CD4-positive, alpha-beta memory T cell (primary cell): ENCODE data around the gene PNMA6A. TPM values are rescaled to one million over a fixed set of nuclear protein-coding genes. Genes with fewer than 3 reads are reported as not detected.
"Not testable (repeated sequence)": the region's sequence is repeated elsewhere in the genome, so short reads cannot be mapped to it uniquely, and the experiment has no call there.

Source experiments
- CTCF ChIA-PET: fragments of 350-600 bp; sonication (Branson Sonifier 250); formaldehyde crosslinking; loops from one replicate; lab custom pipeline; 2021; ENCODE audit warnings: inconsistent platforms; ENCODE audit not compliant: partially characterized antibody; lab: Charles Lee
- POLR2A ChIA-PET: fragments of 350-600 bp; sonication (Branson Sonifier 250); formaldehyde crosslinking; loops from one replicate; lab custom pipeline; 2021; ENCODE audit not compliant: partially characterized antibody; lab: Charles Lee
- DNase-seq, 5 donors: peaks; one replicate each; pipeline versions ENCODE4 v3.0.0 to v3.0.0-alpha.2; 2020 to 2022; ENCODE audit warnings: mixed read lengths in 1 of 5
- H3K27ac ChIP-seq: one replicate; pipeline ENCODE4 v1.7.0; 2013; ENCODE audit warnings: low read depth, low read length
- H3K27me3 ChIP-seq: 2 replicates; pipeline ENCODE4 v1.7.0; 2013; ENCODE audit warnings: mild to moderate bottlenecking, low read length, moderate library complexity; ENCODE audit not compliant: insufficient read depth
- H3K36me3 ChIP-seq: 2 replicates; pipeline ENCODE4 v1.7.0; 2013; ENCODE audit warnings: mild to moderate bottlenecking, low read length, moderate library complexity; ENCODE audit not compliant: insufficient read depth
- H3K4me1 ChIP-seq: 2 replicates; pipeline ENCODE4 v1.7.0; 2013; ENCODE audit warnings: mild to moderate bottlenecking, low read length, moderate library complexity; ENCODE audit not compliant: insufficient read depth
- H3K4me3 ChIP-seq, 2 donors: one replicate each; pipeline ENCODE4 v1.7.0; 2013; ENCODE audit warnings: low read length in 2 of 2, mild to moderate bottlenecking in 1 of 2
- H3K9me3 ChIP-seq, 2 donors: one replicate each; pipeline ENCODE4 v1.7.0; 2013; ENCODE audit warnings: low read length in 2 of 2, control low read depth in 1 of 2; ENCODE audit not compliant: control insufficient read depth in 1 of 2
- H3K27ac Mint-ChIP-seq, 7 donors: one replicate each; pipeline ENCODE4 v1.8.0; 2020 to 2021; ENCODE audit warnings: mixed read lengths in 7 of 7, mild to moderate bottlenecking in 6 of 7, inconsistent platforms in 3 of 7, moderate library complexity in 3 of 7
- H3K27me3 Mint-ChIP-seq, 2 donors: one replicate each; pipeline ENCODE4 v1.8.0; 2020 to 2021; ENCODE audit warnings: mixed read lengths in 2 of 2
- H3K36me3 Mint-ChIP-seq, 2 donors: one replicate each; pipeline ENCODE4 v1.8.0; 2020 to 2021; ENCODE audit warnings: mixed read lengths in 2 of 2, inconsistent platforms in 1 of 2, mild to moderate bottlenecking in 1 of 2
- H3K4me1 Mint-ChIP-seq, 4 donors: one replicate each; pipeline ENCODE4 v1.8.0; 2020 to 2021; ENCODE audit warnings: mixed read lengths in 4 of 4, mild to moderate bottlenecking in 1 of 4
- H3K4me3 Mint-ChIP-seq, 8 donors: one replicate each; pipeline ENCODE4 v1.8.0; 2020 to 2021; ENCODE audit warnings: mixed read lengths in 8 of 8, mild to moderate bottlenecking in 7 of 8, moderate library complexity in 6 of 8, inconsistent platforms in 3 of 8
- H3K9me3 Mint-ChIP-seq, 8 donors: one replicate each; pipeline ENCODE4 v1.8.0; 2020 to 2021; ENCODE audit warnings: mixed read lengths in 8 of 8, mild to moderate bottlenecking in 5 of 8, inconsistent platforms in 3 of 8, moderate library complexity in 1 of 8
- intact Hi-C: fragments of 100-400 bp; cut with micrococcal nuclease; formaldehyde crosslinking; loops from one replicate; pipeline ENCODE4 v1.15.1; 2023
- polyA plus RNA-seq, 2 donors: library from polyadenylated mRNA; unstranded; fragments of 300-500 nt; fragmentation: Illumina TruSeq; gene quantifications; one replicate each; pipeline ENCODE4 v1.2.3, GENCODE V29; 2021
- total RNA-seq, 2 experiments: library from RNA; stranded (reverse); gene quantifications; one replicate each; pipeline ENCODE4 v1.2.3, GENCODE V29; 2021

Gene PNMA6A
- total and polyA plus RNA-seq, 4 experiments from 2014 or later, result 0.08 to 0.23 TPM; not detected in 2

DNA sequence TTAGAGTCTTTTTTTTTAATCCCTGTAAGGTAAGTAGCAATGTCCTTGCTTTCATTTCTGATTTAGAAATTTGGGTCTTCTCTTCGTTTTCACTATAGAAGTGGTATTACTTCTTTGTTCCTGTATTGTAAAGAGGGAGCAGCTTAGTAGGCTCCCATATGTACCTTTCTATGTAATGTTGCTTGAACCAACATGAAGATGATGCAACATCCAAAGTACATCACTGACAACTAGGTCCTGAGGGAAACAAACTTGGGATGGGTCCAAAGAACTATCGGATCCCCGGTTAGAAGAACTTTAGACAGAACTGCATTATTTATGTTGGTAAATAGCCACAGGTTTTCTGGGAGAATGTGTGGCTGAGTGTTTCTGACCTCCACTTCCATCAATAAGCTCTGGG, 45.5 kb downstream of the PNMA6A start:
- H3K9me3 Mint-ChIP-seq, H3K4me3 ChIP-seq, intact Hi-C loops, H3K27ac Mint-ChIP-seq, H3K27me3 Mint-ChIP-seq, H3K4me3 Mint-ChIP-seq, DNase-seq, H3K36me3 ChIP-seq, CTCF ChIA-PET, H3K4me1 ChIP-seq, H3K9me3 ChIP-seq, H3K4me1 Mint-ChIP-seq, POLR2A ChIA-PET, H3K27me3 ChIP-seq, H3K27ac ChIP-seq, H3K36me3 Mint-ChIP-seq: not testable (repeated sequence)

DNA sequence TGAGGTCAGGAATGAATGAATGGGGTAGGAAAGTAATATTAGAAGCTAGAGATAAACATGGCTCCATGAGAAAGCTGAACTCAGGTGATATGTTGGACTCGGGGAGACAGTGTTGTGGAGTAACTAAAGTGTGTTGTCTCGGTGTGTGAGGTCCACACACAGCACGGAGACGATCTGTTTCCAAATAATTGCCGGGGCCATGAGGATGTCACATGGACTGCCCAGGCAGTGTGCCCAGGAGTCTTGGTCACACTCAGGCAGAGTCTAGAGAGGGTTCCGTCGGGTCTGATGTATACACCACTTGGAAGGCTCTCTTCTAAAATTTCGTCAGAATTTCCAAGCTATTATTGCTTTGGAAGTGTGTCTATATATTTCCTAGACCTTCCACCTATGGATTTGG, 48.0 kb downstream of the PNMA6A start:
- H3K4me1 Mint-ChIP-seq, H3K27ac Mint-ChIP-seq, H3K4me3 Mint-ChIP-seq, H3K4me1 ChIP-seq, intact Hi-C loops, CTCF ChIA-PET, H3K36me3 ChIP-seq, H3K27ac ChIP-seq, H3K27me3 ChIP-seq, H3K9me3 Mint-ChIP-seq, POLR2A ChIA-PET, DNase-seq, H3K9me3 ChIP-seq, H3K27me3 Mint-ChIP-seq, H3K36me3 Mint-ChIP-seq, H3K4me3 ChIP-seq: not testable (repeated sequence)

DNA sequence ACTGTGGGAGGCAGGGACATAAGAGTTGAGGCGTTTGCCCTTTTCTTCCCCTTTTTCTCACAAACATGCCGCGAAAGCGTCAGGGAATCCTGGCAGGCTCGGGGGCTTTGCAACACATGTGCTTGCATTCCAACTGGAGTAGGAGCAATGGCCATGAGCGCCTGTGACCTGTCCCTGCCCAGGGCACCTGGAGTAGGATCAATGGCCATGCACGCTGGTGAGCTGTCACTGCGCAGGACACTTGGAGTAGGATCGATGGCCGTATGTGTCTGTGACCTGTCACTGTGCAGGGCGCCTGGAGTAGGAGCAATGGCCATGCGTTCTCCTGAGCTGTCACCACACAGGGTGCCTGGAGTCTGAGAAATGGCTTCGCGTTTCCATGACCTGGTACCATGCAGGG, 51.2 kb downstream of the PNMA6A start:
- intact Hi-C loops, H3K9me3 Mint-ChIP-seq, H3K4me1 Mint-ChIP-seq, POLR2A ChIA-PET, CTCF ChIA-PET, H3K36me3 Mint-ChIP-seq, DNase-seq, H3K27me3 Mint-ChIP-seq, H3K27ac Mint-ChIP-seq, H3K4me1 ChIP-seq, H3K36me3 ChIP-seq, H3K4me3 ChIP-seq, H3K4me3 Mint-ChIP-seq, H3K9me3 ChIP-seq, H3K27ac ChIP-seq, H3K27me3 ChIP-seq: not testable (repeated sequence)

Other genes starting within 250 kb of the PNMA6A start
- gene CETN2, start 241.7 kb upstream of the PNMA6A start, total RNA-seq, result 1 to 10 TPM; 5.6 to 6.5 TPM
- gene CETN2, start 241.7 kb upstream of the PNMA6A start, polyA plus RNA-seq, result 10 to 100 TPM; 24.9 to 31.4 TPM
- 1 to 10 TPM; 6.5 to 7.1 TPM for gene NSDHL, start 241.4 kb upstream of the PNMA6A start, total RNA-seq
- gene NSDHL, start 241.4 kb upstream of the PNMA6A start, polyA plus RNA-seq, result 10 to 100 TPM; 15.8 to 20.3 TPM
- 1 to 10 TPM; 2.0 to 2.2 TPM for gene ZNF185, start 174.4 kb upstream of the PNMA6A start, total RNA-seq
- gene ZNF185, start 174.4 kb upstream of the PNMA6A start, polyA plus RNA-seq, result 1 to 10 TPM; 2.7 to 2.9 TPM
- gene PNMA5, start 78.3 kb upstream of the PNMA6A start, total RNA-seq, result under 1 TPM; 0.28 to 0.29 TPM
- gene PNMA5, start 78.3 kb upstream of the PNMA6A start, polyA plus RNA-seq, result under 1 TPM; 0.05 to 0.18 TPM
- 10 to 100 TPM; 11.4 to 14.3 TPM for gene PNMA3, start 16.0 kb upstream of the PNMA6A start, total RNA-seq
- gene PNMA3, start 16.0 kb upstream of the PNMA6A start, polyA plus RNA-seq, result under 1 TPM; 0.21 to 0.42 TPM
- not detected for gene MAGEA1, start 106.8 kb downstream of the PNMA6A start, total RNA-seq
- gene MAGEA1, start 106.8 kb downstream of the PNMA6A start, polyA plus RNA-seq, result not detected
- not detected for gene PNMA6F, start 249.3 kb downstream of the PNMA6A start, total RNA-seq
- gene PNMA6F, start 249.3 kb downstream of the PNMA6A start, polyA plus RNA-seq, result not detected